HuH-7 (cell line): ENCODE measurements around the gene CLEC2B.

Source experiments
- DNase-seq: peaks from one replicate; pipeline ENCODE4 v3.0.0; 2011; ENCODE audit warnings: low spot score

CLEC2B gene

DNA sequence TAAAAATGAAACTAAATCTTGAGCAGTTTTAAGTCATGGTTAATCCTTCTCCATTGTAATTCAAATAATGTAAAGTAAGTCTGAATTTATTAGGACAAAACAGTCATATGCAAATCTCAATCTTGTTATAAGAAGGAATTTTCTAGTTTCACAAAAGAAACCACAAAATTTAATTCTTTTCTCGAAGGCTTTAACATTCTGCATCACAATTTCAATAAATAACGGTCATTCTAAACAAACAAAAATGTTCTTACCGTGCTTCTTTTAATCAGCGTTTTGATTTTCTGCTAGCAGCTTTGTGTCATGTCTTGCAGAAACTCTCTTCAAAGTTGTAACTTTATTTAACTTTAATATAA, 225 bp downstream of the CLEC2B start:
- no peak for DNase-seq

DNA sequence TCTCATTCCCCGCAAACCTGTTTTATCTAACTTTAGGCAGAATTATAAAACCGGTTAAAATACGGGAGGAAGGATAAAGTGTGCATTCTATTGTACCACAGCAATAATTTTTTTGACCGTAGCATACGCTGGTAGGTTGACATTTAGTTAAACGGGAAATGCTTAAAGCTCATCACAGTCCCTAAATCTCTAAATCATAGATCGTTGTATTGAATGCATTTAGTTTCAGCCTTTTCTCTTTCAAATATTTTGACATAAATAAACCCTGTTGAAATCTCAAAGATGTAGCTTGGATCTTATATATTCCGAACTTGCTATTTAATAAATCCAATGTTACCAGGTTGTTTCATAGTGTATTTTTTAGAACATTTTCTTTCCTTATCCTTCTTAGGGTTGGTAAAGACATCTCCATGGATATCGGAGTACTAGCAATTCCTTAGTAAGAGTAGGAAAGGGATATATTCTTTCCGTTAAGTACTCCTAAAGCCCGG, 798 bp downstream of the CLEC2B start:
- DNase-seq: no peak

DNA sequence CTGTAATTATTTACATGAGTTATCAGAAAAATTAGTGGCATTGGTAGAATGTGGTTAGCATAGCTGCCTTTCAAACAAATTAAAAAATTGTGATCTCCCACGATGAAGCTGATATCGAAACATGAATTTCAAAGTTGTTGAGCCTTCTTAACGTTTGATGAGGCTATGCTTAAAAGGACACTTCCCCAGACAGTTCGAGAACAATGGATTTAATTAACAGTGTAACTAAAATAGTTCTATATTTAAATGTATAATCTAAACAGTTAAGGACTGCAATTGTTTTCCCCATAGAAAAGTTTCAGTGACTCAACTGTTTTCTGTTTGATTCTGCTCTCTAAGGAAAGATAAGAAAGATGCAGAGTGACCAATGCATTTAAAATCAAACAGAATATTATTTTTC, 1.6 kb downstream of the CLEC2B start:
- no peak for DNase-seq

DNA sequence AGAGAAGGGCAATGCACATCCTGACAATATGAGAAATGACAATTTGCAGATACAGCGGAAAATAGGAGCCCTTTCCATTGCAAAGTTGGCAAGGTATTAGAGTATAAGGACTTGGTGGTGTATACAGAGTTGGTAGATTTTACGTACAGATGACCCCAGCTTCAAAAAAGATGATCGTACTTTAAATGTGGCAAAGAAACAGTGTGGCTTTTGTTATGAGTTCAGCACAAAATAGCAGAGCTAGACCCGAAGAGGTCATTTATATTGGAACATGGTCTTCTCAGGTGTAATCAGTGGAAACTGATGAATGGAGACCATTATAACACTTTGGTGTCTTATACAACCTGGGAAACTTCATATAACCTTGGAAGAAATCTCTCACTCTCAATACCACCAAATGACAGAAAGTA, 2.3 kb downstream of the CLEC2B start:
- no peak for DNase-seq

DNA sequence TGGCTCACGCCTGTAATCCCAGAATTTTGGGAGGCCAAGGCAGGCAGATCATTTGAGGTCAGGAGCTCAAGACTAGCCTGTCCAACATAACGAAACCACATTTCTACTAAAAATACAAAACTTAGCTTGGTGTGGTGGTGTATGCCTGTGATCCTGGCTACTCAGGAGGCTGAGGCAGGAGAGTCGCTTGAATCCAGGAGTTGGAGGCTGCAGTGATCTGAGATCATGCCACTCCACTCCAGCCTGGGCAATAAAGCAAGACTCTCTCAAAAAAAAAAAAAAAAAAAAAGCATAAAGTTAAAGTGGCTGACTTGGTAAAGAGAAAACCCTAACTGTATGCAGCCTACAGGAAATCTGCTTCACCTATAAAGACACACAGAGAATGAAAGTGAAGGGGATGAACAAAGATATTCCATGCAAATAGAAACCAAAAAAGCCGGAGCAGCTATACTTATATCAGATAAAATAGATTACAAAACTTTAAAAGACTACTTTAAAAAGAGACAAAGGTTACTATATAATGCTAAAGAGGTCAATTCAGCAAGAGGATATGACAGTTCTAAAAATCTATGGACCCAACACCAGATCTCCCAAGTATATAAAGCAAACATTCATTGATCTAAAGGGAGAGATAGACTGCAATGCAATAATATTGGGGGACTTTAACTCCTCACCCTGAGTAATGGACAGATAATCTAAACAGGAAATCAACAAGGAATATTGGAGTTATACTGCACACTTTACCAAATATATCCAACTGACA, 4.1 kb downstream of the CLEC2B start:
- no peak for DNase-seq

DNA sequence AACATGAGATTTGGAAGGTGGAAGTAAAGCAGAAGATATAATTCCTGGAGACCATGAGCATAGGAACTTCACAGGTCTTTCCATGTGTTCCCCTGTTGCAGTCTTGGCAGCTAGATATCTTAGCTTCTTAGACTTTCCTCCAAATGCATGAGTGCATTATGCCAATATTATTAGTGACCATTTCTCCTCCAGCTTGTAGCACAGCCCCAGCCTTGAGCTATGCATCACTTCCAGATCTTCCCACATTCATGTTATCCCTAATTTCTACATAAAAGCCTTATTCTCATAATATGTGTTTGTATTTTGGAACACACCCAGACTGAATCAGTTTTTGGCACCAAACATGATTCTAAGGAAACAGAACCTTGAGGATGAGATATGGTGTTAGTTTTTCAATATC, 11.0 kb downstream of the CLEC2B start:
- DNase-seq: no peak

DNA sequence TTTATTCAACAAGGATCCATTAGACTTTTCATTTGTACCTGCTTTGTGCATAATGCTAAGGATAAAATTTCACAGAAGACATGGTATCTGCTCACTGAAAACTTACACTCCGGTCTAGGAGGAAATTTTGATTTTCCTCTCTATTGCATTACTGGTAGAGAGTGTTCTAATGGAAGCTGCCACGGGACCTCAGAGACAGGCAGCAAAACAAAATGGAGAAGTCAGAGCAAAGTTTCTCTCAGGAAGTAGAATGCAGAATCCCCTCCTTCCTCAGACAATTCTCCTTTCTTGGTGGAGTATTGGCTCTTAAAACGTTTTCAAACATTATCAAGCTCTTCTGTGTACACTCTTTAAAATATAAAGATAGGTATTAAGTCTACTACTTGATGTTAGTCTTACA, 12.3 kb downstream of the CLEC2B start:
- no peak for DNase-seq

DNA sequence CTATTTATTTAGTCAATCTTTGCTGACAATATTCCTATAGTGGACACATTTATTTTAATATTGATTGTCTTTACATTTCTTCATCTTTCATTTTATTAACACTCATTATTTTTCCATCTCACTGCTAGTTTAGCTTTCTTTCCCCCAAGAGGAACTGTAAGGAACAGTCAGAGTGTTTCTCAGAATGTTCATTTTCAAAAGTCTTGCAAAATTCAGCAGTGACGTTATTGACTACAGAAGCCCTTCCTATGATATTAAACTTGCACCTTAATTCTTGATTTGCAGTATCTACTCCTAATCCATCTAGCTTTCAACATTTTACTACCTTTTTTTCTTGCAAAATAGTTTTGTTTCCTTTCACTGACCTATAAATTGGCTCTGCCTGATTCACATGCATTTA, 13.0 kb downstream of the CLEC2B start:
- no peak for DNase-seq

DNA sequence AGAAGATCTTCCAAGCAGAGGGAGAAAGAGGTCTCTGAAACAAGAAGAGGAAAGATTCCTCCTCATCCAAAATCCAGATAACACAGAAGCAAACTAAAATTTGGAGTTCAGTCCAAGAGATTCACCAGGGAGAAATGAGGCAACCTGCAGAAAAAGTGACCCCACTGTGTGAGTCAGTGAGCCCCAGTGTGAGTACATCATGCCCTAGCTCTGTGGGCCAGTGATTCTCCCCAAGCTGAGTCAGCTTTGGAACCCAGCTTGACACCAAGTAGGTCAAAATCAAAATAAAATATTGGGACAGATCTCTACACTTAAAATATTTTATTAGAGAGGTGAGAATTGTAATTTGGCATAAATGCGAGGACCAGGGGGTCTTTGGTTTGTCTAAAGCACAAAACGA, 17.2 kb downstream of the CLEC2B start:
- no peak for DNase-seq

DNA sequence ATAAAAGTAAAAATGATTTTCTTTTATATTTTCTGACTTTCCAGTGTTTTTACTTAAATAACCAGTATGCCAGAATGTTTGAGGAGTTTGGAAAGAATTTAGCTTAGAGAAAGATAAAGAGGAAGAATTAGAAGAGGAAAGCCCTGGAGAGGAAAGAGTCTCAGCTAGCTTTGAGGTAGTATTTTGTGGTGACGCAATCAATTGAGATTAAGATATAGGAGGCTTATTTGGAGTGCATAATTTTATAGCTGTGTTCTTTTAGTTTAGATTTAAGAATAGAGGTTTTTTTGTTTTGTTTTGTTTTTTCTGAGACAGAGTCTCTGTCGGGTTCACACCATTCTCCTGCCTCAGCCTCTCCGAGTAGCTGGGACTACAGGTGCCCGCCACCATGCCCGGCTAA, 18.1 kb downstream of the CLEC2B start:
- no peak for DNase-seq

DNA sequence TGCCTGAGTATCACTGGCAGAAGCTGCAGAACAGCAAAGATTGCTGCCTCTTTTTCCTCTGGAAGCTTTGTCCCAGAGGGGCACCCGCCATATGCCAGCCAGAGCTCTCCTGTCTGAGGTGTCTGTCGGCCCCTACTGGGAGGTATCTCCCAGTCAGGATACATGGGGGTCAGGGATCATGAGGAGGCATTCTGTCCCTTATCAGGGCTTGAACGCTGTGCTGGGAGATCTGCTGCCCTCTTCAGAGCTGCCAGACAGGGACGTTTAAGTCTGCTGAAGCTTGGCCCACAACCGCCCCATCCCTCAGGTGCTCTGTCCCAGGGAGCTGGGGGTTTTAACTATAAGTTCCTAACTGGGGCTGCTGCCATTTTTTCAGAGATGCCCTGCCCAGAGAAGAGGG, 20.3 kb downstream of the CLEC2B start:
- no peak for DNase-seq

DNA sequence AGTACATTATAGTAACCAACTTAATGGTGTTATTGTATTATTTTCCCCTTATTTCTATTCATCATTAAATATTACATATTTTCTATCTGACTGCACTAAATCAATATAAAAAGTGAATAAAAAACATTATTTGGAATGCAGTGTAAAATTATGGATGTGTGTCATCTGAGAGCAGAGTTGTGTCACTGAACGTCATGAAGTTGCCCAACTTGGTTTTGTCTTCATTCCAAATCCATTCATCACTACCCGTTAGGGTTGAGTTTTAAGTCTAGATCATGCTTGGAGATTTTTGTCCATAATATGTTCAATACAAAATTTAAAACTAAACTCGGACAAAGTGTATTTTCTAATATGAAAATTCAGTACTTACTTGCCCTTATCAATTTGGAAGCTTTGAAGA, 25.7 kb downstream of the CLEC2B start:
- DNase-seq: no peak

DNA sequence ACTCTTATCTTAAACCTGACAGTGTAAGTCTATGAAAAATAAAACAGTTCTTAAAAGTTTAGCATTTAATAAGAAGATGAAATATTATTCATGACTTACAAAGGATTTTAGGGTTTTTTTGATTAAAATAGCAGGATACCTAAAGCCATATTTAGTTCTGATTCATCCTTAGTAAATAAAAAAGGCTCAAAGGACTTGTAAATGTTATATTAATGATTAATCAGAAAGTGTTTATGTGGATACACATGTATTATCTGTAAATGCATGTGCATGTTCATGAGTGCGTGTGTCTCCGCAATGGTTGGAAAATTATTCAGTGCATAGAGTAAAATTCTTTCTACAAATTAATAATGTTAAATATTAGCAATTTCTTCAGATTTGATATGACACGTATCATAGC, 37.4 kb downstream of the CLEC2B start:
- DNase-seq: no peak

DNA sequence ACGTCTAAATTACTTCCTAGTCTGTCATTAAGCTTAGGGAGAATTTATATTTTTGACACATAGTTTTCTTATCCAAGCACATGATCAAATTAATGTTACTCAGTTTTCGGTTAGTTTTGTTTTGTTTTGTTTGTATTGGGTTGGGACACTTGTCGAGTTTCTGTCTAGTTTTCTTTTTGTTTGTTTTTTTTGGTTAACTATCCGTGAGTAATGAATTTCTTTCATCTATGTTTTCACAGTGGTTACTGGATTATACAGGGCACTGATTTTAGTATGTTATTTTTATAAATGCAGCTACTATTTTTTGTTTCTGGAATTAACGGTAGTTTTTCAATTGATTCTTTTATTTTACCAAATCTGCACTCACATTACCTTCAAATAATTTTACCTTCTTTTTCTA, 39.2 kb downstream of the CLEC2B start:
- DNase-seq: no peak

DNA sequence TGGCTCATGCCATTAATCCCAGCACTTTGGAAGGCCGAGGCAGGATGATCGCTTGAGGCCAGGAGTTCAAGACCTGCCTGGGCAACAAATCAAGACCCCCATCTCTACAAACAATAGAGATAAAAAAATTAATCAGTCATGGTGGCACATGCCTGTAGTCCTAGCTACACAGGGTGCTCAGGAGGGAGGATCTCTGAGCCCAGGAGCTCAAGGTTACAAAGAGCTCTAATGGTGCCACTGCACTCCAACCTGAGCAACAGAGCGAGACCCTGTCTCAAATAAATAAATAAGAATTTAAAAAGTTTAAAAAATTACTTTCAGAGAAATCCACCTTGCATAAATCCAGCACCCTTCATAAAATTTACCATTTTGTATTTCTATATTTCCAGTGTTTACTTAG, 39.7 kb downstream of the CLEC2B start:
- DNase-seq: no peak

DNA sequence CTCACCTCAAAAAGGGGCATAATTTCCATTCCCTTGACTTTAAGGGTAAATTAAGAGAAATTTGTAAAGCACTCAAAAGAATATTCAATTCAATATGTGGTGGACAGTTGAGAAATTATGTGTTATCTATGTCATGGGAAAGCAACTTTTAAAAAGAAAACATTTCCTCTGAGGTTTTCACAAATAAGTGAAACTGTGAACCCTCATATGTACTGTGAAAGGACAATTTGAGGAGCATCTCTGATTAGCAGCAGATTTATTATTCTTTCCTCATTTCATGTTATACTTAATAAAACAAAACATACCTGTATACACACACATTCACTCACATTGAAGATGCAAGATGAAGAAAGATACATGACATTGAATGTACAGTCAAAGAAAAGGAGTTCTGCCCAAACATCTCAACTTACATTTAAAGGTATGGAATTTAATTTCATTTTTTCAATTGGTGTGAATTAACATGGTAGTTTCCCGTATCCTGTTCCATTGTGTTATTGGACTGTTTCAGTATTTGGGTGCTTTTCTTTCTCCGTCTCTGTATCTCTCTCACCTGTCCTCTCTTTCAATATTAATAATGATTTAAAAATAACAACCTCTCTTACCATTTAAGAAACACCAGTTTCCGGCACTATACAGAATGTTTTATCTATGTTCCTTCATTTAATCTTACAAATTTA, 41.8 kb downstream of the CLEC2B start, which contains the start of gene KLRF1:
Gene KLRF1, plus strand, starts transcription at position 273 of the 680 bp plus-strand sequence. Its CDS starts 64 bp downstream, at position 337.
- DNase-seq: no peak

DNA sequence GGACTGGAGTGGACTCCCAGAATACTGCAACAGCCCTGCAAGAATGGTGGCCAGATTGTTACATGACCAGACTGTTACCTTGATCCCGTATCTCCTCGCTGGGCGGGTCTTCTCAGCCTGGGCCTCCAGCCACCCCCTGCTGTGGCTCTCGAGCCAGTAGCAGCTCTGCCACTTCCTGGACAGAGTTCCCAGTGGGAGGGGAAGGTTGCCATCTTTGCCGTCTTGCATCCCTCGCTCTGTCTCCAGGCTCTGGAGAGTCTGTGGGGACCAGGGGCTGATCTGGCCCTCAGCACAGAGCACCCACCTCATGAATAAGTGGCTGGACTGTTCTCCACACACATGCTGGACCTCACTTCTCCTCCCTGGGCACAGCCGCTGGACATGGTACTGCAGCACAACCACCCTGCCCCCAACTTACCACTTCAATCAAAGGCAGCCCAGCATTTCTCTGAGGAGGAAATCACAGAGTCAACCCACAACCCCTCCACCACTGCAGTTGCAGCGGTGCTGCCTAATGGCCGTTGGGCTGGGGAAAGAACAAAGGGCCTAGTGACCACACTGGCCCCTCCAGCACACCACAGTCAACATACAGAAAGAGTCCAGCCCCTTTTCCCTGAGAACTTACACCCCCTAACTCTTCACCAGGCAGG, 48.7 kb downstream of the CLEC2B start:
- no peak for DNase-seq

DNA sequence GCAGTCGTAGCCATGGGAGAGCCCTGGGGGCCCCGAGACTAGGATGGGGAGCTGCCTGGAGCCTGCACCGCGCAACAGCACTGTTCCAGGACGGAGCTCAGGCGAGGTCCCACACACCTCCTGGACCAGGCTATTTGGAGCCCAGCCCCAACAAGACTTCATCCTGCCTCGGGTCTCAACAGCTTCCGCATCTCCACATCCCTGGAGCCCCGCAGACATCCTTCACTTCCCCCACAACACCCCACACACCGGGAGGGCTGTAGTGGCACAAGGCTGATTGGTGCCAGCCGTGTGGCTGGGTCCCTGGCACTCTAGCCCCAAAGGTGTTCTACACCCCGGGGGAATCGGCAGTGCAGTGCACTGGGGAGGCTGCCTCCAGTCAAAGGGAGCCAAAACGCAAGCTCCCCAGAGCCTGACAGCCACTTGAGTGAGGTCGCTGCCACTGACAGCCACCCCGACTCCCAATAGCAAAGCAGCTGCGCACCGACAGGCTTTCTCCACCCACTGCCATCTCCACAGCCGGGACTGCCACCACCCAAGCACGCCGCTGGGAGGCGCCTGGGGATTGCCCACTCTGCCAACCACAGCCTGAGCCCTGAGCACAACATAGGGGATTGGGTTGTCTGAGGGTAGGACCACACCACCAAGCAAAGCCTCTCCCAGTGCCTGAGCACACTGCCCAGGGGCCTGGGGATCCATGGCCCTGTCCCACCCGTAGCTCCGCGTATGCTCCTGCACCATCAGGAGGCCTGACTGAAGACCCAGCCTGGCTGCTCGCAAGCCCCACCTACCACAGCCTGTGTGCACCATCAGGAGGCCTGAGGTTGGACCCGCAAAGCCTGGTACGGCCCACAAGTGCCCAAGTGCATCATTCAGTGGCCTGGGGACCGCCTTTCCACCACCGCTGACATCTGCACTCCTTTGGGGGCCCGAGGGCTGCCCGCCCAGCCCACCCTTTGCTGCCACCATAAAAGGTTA, 55.0 kb downstream of the CLEC2B start:
- DNase-seq: peak; percentile 75

DNA sequence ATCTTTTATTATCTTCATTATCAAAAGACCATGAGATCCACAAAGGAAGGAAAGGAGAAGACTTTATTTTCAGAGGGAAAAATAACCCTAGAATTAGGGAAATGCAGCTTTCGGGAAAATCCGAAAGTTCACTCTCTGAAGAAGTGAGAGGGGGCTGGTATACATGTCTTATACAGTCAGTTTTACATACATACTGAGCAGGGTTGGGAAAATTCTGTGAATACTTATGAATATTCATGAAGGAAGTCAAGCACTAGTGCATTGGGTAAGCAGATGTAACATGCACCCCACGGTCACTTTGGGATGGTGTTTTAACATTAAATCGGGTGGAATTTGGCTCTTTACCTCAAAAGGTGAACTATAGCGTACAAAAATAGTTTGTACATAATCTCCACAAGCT, 57.5 kb downstream of the CLEC2B start:
- DNase-seq: no peak

DNA sequence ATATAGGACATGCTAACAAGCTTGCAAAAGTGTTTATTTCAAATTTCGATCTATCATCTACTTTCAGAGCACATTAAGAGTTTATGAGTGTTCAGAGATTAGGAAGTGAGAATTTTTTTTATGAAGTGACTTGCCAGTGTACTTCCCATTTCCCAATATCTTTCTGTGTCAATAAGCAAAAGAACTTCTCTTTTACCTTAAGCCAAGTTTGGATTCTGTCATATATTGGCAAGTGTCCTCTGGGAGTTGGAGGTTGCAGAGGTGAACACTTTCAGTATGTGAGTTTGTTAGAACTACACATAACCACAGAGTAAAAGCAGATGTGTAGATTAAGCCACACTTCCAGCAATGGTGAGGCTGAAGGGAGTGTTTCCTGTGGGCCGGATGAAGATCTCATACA, 58.5 kb downstream of the CLEC2B start:
- no peak for DNase-seq

DNA sequence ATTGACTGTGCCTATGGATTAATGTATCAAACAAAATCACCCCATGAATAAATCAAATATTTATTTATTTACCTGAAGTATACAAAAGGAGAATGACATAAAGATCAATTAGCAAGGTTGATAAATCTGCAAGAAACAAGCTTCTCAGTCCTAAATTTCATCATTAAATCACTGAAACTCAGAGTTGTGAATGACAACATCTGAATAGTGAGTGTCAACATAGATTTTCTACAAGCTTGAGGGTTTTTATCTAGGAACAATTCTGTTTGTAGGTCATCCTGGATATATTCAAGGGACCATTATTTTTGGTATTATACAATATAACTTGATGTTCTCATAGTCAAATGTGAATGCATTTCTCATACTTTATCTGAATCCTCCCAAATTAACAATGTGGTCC, 59.3 kb downstream of the CLEC2B start:
- no peak for DNase-seq

DNA sequence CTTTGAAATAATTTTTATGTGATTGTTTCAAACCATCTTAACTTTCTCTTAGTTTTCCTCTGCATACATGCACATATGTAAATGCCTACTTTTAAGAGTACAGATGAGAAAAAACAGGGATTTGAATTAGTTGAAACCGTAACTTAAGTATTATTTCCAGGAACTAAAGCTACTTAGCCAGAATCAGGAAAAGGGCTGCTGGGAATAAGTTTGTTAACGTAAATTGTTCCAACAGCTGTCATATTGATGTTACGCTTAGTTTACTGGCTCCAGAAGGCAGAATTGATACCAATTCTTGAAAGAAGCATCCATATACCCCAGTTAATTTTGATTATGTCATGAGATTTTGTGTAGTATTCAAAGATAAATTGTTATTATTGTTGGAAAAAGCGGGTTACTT, 59.8 kb downstream of the CLEC2B start:
- no peak for DNase-seq
